K562 (cell line): ENCODE data around the gene UCP3. TPM values are rescaled to one million over a fixed set of nuclear protein-coding genes. Genes with fewer than 3 reads are reported as not detected.

Source experiments
- ADNP ChIP-seq: fragments of 200-800 bp; sonication (Bioruptor generic); IDR thresholded peaks from 2 replicates; pipeline ENCODE4 v1.6.1; 2016; ENCODE audit warnings: missing genetic modification characterization, missing compliant biosample characterization
- CBX8 ChIP-seq: fragments of 200-600 bp; sonication (generic); IDR thresholded peaks from 2 replicates; pipeline ENCODE4 v1.6.1; 2012; ENCODE audit warnings: borderline replicate concordance, mixed run types, low read depth, mild to moderate bottlenecking, moderate library complexity, mixed read lengths, low read length, control low read depth, inconsistent platforms; ENCODE audit not compliant: poor library complexity, severe bottlenecking; ENCODE audit errors: extremely low read depth
- ELF4 ChIP-seq: fragments of 450-650 bp; formaldehyde crosslinking; IDR thresholded peaks from 2 replicates; pipeline ENCODE4 v1.4.0; 2022; ENCODE audit warnings: missing genetic modification characterization
- FOSL1 ChIP-seq: fragments of 200-800 bp; sonication (Bioruptor generic); conservative IDR thresholded peaks from 2 replicates; pipeline ENCODE4 v1.6.1; 2016; ENCODE audit warnings: missing genetic modification characterization, missing compliant biosample characterization
- FOXM1 ChIP-seq, 2 experiments: fragments of 450-650 bp in 1 of 2; sonication (generic) in 1 of 2; formaldehyde crosslinking in 1 of 2; IDR thresholded peaks; 2 replicates each; pipeline versions ENCODE4 v1.6.1 to v1.9.0; 2017 to 2022; ENCODE audit warnings: low read depth in 2 of 2, mild to moderate bottlenecking in 2 of 2, missing genetic modification reagents in 1 of 2, moderate library complexity in 1 of 2
- IRF2 ChIP-seq: sonication (generic); formaldehyde crosslinking; IDR thresholded peaks from 2 replicates; pipeline ENCODE4 v1.8.1; 2022; ENCODE audit warnings: mild to moderate bottlenecking, missing genetic modification reagents
- KHSRP ChIP-seq: fragments of 450-650 bp; IDR thresholded peaks from 2 replicates; pipeline ENCODE4 v1.6.1; 2017
- MIER1 ChIP-seq: fragments of 450-650 bp; IDR thresholded peaks from 2 replicates; pipeline ENCODE4 v1.6.1; 2016; ENCODE audit warnings: antibody characterized with exemption, mild to moderate bottlenecking, low read depth
- NFXL1 ChIP-seq: fragments of 450-650 bp; formaldehyde crosslinking; IDR thresholded peaks from 2 replicates; pipeline ENCODE4 v1.4.0; 2021; ENCODE audit warnings: mild to moderate bottlenecking
- NONO ChIP-seq, 2 experiments: fragments of 200-400 bp in 1 of 2; fragments of 450-650 bp in 1 of 2; formaldehyde crosslinking in 1 of 2; IDR thresholded peaks; 2 replicates each; pipeline ENCODE4 v1.6.1; 2017; ENCODE audit warnings: low read depth in 2 of 2, mild to moderate bottlenecking in 2 of 2, moderate library complexity in 2 of 2, low read length in 1 of 2
- POLR3G ChIP-seq: IDR thresholded peaks from 2 replicates; pipeline ENCODE4 v1.6.1; 2011; ENCODE audit not compliant: insufficient read length, insufficient replicate concordance; ENCODE audit errors: extremely low read depth
- PRPF4 ChIP-seq: fragments of 200-400 bp; formaldehyde crosslinking; IDR thresholded peaks from one replicate; pipeline ENCODE4 v1.6.1; 2017; ENCODE audit warnings: low read length, low read depth, mild to moderate bottlenecking; ENCODE audit not compliant: insufficient read depth, poor library complexity, severe bottlenecking
- RBM22 ChIP-seq: fragments of 200-400 bp; formaldehyde crosslinking; IDR thresholded peaks from 2 replicates; pipeline ENCODE4 v1.6.1; 2018; ENCODE audit warnings: low read length, low read depth; ENCODE audit not compliant: poor library complexity, severe bottlenecking
- SAFB2 ChIP-seq: fragments of 200-400 bp; formaldehyde crosslinking; IDR thresholded peaks from 2 replicates; pipeline ENCODE4 v1.6.1; 2018; ENCODE audit warnings: borderline replicate concordance, low read length, low read depth, moderate library complexity; ENCODE audit not compliant: severe bottlenecking
- SAP30 ChIP-seq: fragments of 200-600 bp; sonication (generic); IDR thresholded peaks from 2 replicates; pipeline ENCODE4 v1.6.1; 2012; ENCODE audit warnings: borderline replicate concordance, low read depth, mild to moderate bottlenecking, moderate library complexity, low read length, control low read depth, inconsistent platforms; ENCODE audit not compliant: insufficient read depth, poor library complexity, severe bottlenecking
- SIX5 ChIP-seq, 2 experiments: IDR thresholded peaks; 2 replicates each; pipeline ENCODE4 v1.6.1; 2011; ENCODE audit warnings: low read length in 2 of 2, borderline replicate concordance in 1 of 2, low read depth in 1 of 2, mild to moderate bottlenecking in 1 of 2, moderate library complexity in 1 of 2; ENCODE audit not compliant: insufficient read depth in 1 of 2
- ZKSCAN8 ChIP-seq: fragments of 200-800 bp; sonication (Bioruptor generic); IDR thresholded peaks from 2 replicates; pipeline ENCODE4 v1.6.1; 2016; ENCODE audit warnings: missing genetic modification characterization, missing compliant biosample characterization
- ZNF354B ChIP-seq: fragments of 250-450 bp; sonication (Bioruptor Pico); IDR thresholded peaks from 2 replicates; pipeline ENCODE4 v1.4.0; 2020
- ZNF561 ChIP-seq: fragments of 450-650 bp; formaldehyde crosslinking; conservative IDR thresholded peaks from 2 replicates; pipeline ENCODE4 v1.4.0; 2020; ENCODE audit warnings: mild to moderate bottlenecking, moderate library complexity
- polyA plus RNA-seq, 8 experiments: library from polyadenylated mRNA; depleted of rRNA in 4 of 8; stranded (reverse) in 5 of 8; unstranded in 3 of 8; fragments of >200 nt; fragmentation: Nextera tagmentation in 2 of 8; fragmentation: Illumina TruSeq in 1 of 8; extraction: Ambion mirVana in 2 of 8; extraction: Trizol in 1 of 8; gene quantifications; 2 replicates each; pipeline versions ENCODE4 v1.2.1 to v1.2.3, GENCODE V29; 2011 to 2014; ENCODE audit warnings: inconsistent platforms in 1 of 8, missing spikeins in 1 of 8
- total RNA-seq, 7 experiments: library from RNA; depleted of rRNA in 6 of 7; stranded (reverse); fragments of >200 nt in 6 of 7; fragmentation: Illumina TruSeq in 2 of 7; extraction: Trizol in 2 of 7; gene quantifications; 2 replicates each; pipeline versions ENCODE4 v1.2.1 to v1.2.3, GENCODE V29; 2011 to 2021; ENCODE audit warnings: low replicate concordance in 1 of 7
- TF ChIP-seq, protein P1 (sequence below), 2 experiments: fragments of 200-800 bp in 1 of 2; sonication (Bioruptor generic) in 1 of 2; sonication (generic) in 1 of 2; formaldehyde crosslinking in 1 of 2; IDR thresholded peaks in 1 of 2; conservative IDR thresholded peaks in 1 of 2; 2 replicates each; pipeline versions ENCODE4 v1.5.0 to v1.6.1; 2016 to 2020; ENCODE audit warnings: missing compliant biosample characterization in 1 of 2, missing genetic modification characterization in 1 of 2, missing genetic modification reagents in 1 of 2
- TF ChIP-seq, protein P2 (sequence below): sonication (generic); formaldehyde crosslinking; IDR thresholded peaks from 2 replicates; pipeline ENCODE4 v1.8.1; 2023; ENCODE audit warnings: mild to moderate bottlenecking, missing genetic modification reagents, moderate library complexity

Gene UCP3
- total and polyA plus RNA-seq, 9 of the 15 experiments (the other 6 are each of a cell fraction or from before 2014, with no cell fraction given): 0.05 to 0.65 (median 0.25) TPM; not detected in 2

DNA sequence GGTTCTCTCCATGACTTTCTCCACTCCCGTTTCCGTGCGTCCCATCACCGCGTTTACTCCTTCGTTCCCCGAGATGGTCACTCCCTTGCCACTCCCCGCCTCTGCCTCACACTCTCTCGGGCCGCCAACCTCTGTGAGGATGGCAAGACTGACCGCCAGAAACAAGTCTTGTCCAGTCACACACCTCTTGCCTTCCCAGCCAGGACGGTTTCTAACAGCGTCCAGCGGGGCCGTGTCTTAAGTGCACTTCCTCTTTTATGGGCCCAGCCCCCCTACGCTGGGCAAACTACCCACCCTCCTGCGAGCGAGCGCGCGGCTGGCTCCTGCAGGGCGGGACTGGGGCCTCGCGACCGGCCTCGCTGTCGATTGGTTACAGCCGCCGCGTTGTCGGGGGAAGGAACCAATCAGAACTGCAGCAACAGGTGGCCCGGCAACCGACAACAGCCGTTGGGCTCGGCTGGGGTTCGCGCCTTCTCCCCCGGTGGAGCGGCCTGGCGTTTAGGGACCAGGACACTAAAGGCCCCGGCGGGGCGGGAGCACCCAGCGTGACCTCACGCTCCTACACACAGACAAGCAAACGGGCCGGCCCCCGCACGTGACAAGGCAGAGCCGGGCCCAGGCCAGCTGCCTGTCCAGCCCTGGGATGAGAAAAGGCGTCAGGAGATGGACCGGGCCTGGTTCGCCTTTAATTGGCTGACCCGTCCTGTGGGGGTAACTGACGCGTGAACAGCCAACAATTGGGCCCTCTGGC lies 25.7 kb downstream of the UCP3 start (continued):
- TF ChIP-seq, protein P1, sequence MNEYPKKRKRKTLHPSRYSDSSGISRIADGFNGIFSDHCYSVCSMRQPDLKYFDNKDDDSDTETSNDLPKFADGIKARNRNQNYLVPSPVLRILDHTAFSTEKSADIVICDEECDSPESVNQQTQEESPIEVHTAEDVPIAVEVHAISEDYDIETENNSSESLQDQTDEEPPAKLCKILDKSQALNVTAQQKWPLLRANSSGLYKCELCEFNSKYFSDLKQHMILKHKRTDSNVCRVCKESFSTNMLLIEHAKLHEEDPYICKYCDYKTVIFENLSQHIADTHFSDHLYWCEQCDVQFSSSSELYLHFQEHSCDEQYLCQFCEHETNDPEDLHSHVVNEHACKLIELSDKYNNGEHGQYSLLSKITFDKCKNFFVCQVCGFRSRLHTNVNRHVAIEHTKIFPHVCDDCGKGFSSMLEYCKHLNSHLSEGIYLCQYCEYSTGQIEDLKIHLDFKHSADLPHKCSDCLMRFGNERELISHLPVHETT (CRISPR knock-in tag; conservative IDR thresholded peaks at IDR 0.05 in 1 of 2, IDR thresholded peaks at IDR 0.05 in 1 of 2): peak in 1 of 2 experiments; percentile 93; a peak in 2 of 4 replicates
- no peak for TF ChIP-seq POLR3G
- TF ChIP-seq NFXL1 (CRISPR knock-in tag): peak; percentile 62; the same call in 1 of the 2 replicates
- TF ChIP-seq RBM22: peak; percentile 26
- TF ChIP-seq ZNF354B (CRISPR knock-in tag): no peak
- TF ChIP-seq PRPF4: no peak
- peak; percentile 26; the same call in 1 of the 2 replicates for TF ChIP-seq MIER1
- peak; percentile 86 for TF ChIP-seq ELF4 (CRISPR knock-in tag)
- TF ChIP-seq ZKSCAN8 (CRISPR knock-in tag): no peak
- no peak for TF ChIP-seq ADNP (tag)
- TF ChIP-seq KHSRP: no peak
- TF ChIP-seq NONO (IDR thresholded peaks at IDR 0.05; ENCODE audit: low read depth in 2 of 2, low read length in 1 of 2): no peak; a peak in 1 of 4 replicates
- TF ChIP-seq SIX5 (IDR thresholded peaks at IDR 0.05; ENCODE audit: borderline replicate concordance in 1 of 2, insufficient read depth in 1 of 2, low read depth in 1 of 2, low read length in 2 of 2): no peak
- TF ChIP-seq, protein P2, sequence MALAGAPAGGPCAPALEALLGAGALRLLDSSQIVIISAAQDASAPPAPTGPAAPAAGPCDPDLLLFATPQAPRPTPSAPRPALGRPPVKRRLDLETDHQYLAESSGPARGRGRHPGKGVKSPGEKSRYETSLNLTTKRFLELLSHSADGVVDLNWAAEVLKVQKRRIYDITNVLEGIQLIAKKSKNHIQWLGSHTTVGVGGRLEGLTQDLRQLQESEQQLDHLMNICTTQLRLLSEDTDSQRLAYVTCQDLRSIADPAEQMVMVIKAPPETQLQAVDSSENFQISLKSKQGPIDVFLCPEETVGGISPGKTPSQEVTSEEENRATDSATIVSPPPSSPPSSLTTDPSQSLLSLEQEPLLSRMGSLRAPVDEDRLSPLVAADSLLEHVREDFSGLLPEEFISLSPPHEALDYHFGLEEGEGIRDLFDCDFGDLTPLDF (CRISPR knock-in tag): peak; percentile 98
- TF ChIP-seq CBX8: no peak
- TF ChIP-seq SAFB2: no peak
- TF ChIP-seq FOSL1 (tag): peak; percentile 67
- peak; percentile 98 for TF ChIP-seq FOXM1 (IDR thresholded peaks at IDR 0.05; ENCODE audit: low read depth)
- TF ChIP-seq FOXM1 (CRISPR knock-in tag; IDR thresholded peaks at IDR 0.05; ENCODE audit: low read depth): 0 out of 2 replicates have a peak, but pooled peaks have one; percentile 46
- no peak for TF ChIP-seq ZNF561 (CRISPR knock-in tag)
- no peak for TF ChIP-seq IRF2 (CRISPR knock-in tag)
- TF ChIP-seq SAP30: no peak
